Keratinocyte (primary cell): ENCODE data around the gene RITA1. TPM values are rescaled to one million over a fixed set of nuclear protein-coding genes. Genes with fewer than 3 reads are reported as not detected.

ENCODE experiments used
- DNase-seq: peaks from one replicate; pipeline ENCODE4 v3.0.0-alpha.2; 2011; ENCODE audit warnings: low read depth, missing footprints, low spot score
- FAIRE-seq: peaks from 2 replicates; lab custom pipeline; 2011; peaks lifted over from hg19 to GRCh38; lab: Jason Lieb, UNC
- H2AFZ ChIP-seq: 2 replicates; pipeline ENCODE4 v1.6.0; 2012; ENCODE audit warnings: low read length, control low read depth, inconsistent platforms; ENCODE audit not compliant: control insufficient read depth
- H3K27ac ChIP-seq: 2 replicates; pipeline ENCODE4 v1.5.1; 2011; ENCODE audit warnings: low read length; ENCODE audit not compliant: control insufficient read depth, insufficient read depth
- H3K27me3 ChIP-seq: 3 replicates; pipeline ENCODE4 v1.6.0; 2011; ENCODE audit warnings: low read length; ENCODE audit not compliant: control insufficient read depth, insufficient read depth; ENCODE audit errors: extremely low read depth
- H3K36me3 ChIP-seq, 2 experiments: 2 replicates in 1 of 2; 3 replicates in 1 of 2; pipeline ENCODE4 v1.5.1; 2011; ENCODE audit warnings: low read length in 2 of 2, mild to moderate bottlenecking in 1 of 2; ENCODE audit not compliant: control insufficient read depth in 2 of 2, insufficient read depth in 2 of 2; ENCODE audit errors: extremely low read depth in 1 of 2
- H3K4me1 ChIP-seq: 3 replicates; pipeline ENCODE4 v1.5.1; 2011; ENCODE audit warnings: low read length; ENCODE audit not compliant: control insufficient read depth, insufficient read depth; ENCODE audit errors: extremely low read depth
- H3K4me2 ChIP-seq: 3 replicates; pipeline ENCODE4 v1.6.0; 2011; ENCODE audit warnings: low read depth, low read length; ENCODE audit not compliant: control insufficient read depth, insufficient read depth; ENCODE audit errors: extremely low read depth
- H3K4me3 ChIP-seq, 3 experiments: fragments of 200-600 bp in 1 of 3; sonication (generic) in 1 of 3; 2 replicates in 2 of 3; 3 replicates in 1 of 3; pipeline ENCODE4 v1.5.1; 2011 to 2016; ENCODE audit warnings: low read length in 3 of 3, mild to moderate bottlenecking in 3 of 3, control low read depth in 2 of 3, inconsistent platforms in 1 of 3, low read depth in 1 of 3, mixed read lengths in 1 of 3, mixed run types in 1 of 3, moderate library complexity in 1 of 3; ENCODE audit not compliant: control insufficient read depth in 2 of 3, insufficient read depth in 2 of 3; ENCODE audit errors: extremely low read depth in 1 of 3
- H3K79me2 ChIP-seq: 2 replicates; pipeline ENCODE4 v1.6.0; 2012; ENCODE audit warnings: low read length; ENCODE audit not compliant: control insufficient read depth, insufficient read depth
- H3K9ac ChIP-seq: 3 replicates; pipeline ENCODE4 v1.6.0; 2011; ENCODE audit warnings: low read length; ENCODE audit not compliant: control insufficient read depth, insufficient read depth; ENCODE audit errors: extremely low read depth
- H3K9me1 ChIP-seq: 3 replicates; pipeline ENCODE4 v1.6.0; 2011; ENCODE audit warnings: low read length; ENCODE audit not compliant: control insufficient read depth, insufficient read depth; ENCODE audit errors: extremely low read depth
- H3K9me3 ChIP-seq: 2 replicates; pipeline ENCODE4 v1.5.1; 2012; ENCODE audit warnings: low read depth, low read length; ENCODE audit not compliant: control insufficient read depth
- H4K20me1 ChIP-seq: 3 replicates; pipeline ENCODE4 v1.6.0; 2011; ENCODE audit warnings: low read length; ENCODE audit not compliant: control insufficient read depth, insufficient read depth; ENCODE audit errors: extremely low read depth
- EZH2 ChIP-seq: IDR thresholded peaks from one replicate; pipeline ENCODE4 v1.6.1; 2012; ENCODE audit warnings: inconsistent platforms, mild to moderate bottlenecking, low read length, moderate library complexity
- dilution Hi-C: fragments of 300-500 bp; cut with MboI; formaldehyde crosslinking; loops from one replicate; pipeline ENCODE4 v1.7.0; 2020; ENCODE audit warnings: low sequenced_read_pairs; ENCODE audit not compliant: extremely low pct_ligation_motif_present
- polyA plus RNA-seq, 5 experiments: library from polyadenylated mRNA; depleted of rRNA in 3 of 5; stranded (reverse) in 3 of 5; stranded (forward) in 1 of 5; unstranded in 1 of 5; fragments of >200 nt; gene quantifications; 1 replicate in 1 of 5; 2 replicates in 3 of 5; 3 replicates in 1 of 5; pipeline versions ENCODE4 v1.2.1 to v1.2.3, GENCODE V29; 2011 to 2012; ENCODE audit warnings: missing spikeins in 2 of 5, low read depth in 1 of 5, low replicate concordance in 1 of 5
- TF ChIP-seq, protein P1 (sequence below), 3 experiments: IDR thresholded peaks in 1 of 3; conservative IDR thresholded peaks in 1 of 3; optimal IDR thresholded peaks in 1 of 3; 2 replicates in 2 of 3; 3 replicates in 1 of 3; pipeline versions ENCODE3 to v1.5.1; 2011; ENCODE audit warnings: low read length in 3 of 3, mild to moderate bottlenecking in 3 of 3, moderate library complexity in 2 of 3, control low read depth in 1 of 3, inconsistent platforms in 1 of 3; ENCODE audit not compliant: insufficient read depth in 2 of 3; ENCODE audit errors: extremely low read depth in 1 of 3

Gene RITA1
- polyA plus RNA-seq, 1 donor (not counting 4 experiments of a cell fraction or from before 2014, with no cell fraction given): 11.8 TPM

DNA sequence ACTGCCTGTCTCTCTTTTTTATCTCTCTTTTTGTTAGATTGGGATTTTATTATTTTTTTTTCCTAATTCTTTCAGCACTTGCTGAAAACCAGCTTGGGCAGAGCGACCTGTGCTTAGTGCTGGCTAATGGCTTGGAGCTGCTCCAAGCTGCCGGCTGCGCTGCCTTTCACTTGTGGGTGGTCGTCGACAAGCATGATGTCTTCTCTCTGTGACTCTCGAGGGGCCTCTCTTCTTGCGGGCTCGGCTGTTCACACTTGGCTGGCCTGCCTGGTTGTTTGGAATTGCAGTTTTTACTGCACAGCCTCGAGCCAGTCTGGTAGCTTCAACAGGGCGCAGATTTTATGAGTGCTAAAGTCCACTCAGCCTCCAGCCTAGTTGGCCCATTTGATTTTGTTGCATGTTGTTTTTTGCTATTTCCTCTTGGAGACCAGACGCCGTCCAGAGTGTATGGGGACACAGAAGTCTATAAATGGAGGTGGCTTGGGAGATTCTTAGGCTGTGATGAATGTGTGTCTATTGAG lies 54.4 kb downstream of the RITA1 start:
- Histone ChIP-seq H3K4me1 (peaks cover 43% of the 10 kb centered on the region), H3K36me3 (no peaks in the 10 kb centered on the region), H3K4me2 (no peak overlapping the region), H3K27ac (no peak overlapping the region), H3K79me2 (no peaks in the 10 kb centered on the region), H3K9ac (no peak overlapping the region), H3K4me3 (no peak overlapping the region), H3K9me1 (no peaks in the 10 kb centered on the region), H4K20me1 (no peaks in the 10 kb centered on the region), H2AFZ (no peak overlapping the region), H3K9me3 (no peaks in the 10 kb centered on the region), H3K27me3 (no peaks in the 10 kb centered on the region)
- DNase-seq (no peak), FAIRE-seq (no peak)
- dilution Hi-C loops: no loop called here
- no peak for TF ChIP-seq EZH2
- TF ChIP-seq, protein P1, sequence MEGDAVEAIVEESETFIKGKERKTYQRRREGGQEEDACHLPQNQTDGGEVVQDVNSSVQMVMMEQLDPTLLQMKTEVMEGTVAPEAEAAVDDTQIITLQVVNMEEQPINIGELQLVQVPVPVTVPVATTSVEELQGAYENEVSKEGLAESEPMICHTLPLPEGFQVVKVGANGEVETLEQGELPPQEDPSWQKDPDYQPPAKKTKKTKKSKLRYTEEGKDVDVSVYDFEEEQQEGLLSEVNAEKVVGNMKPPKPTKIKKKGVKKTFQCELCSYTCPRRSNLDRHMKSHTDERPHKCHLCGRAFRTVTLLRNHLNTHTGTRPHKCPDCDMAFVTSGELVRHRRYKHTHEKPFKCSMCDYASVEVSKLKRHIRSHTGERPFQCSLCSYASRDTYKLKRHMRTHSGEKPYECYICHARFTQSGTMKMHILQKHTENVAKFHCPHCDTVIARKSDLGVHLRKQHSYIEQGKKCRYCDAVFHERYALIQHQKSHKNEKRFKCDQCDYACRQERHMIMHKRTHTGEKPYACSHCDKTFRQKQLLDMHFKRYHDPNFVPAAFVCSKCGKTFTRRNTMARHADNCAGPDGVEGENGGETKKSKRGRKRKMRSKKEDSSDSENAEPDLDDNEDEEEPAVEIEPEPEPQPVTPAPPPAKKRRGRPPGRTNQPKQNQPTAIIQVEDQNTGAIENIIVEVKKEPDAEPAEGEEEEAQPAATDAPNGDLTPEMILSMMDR (optimal IDR thresholded peaks at IDR 0.05 in 1 of 3, IDR thresholded peaks at IDR 0.05 in 1 of 3, conservative IDR thresholded peaks at IDR 0.05 in 1 of 3; ENCODE audit: extremely low read depth in 1 of 3, insufficient read depth in 2 of 3, low read length in 3 of 3): no peak

DNA sequence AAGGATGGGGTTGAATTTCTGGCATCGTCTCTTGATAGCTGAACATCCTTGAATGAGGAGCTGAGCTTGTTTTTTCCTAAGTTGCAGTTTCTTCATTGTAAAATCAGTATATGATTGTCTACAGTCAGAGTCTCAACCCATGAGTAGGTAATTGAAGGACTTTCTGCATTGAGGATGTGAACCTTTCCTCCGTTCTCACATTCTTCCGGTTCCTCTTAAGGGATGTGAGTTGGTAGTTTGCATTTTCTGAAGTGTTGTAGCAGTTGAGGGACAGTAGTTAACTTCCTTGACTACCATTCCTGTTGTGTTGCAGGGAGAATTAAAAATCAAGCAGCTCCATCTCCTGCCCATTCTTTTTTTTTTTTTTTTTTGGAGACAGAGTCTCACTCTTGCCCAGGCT lies 54.9 kb downstream of the RITA1 start:
- H3K27ac ChIP-seq: peak overlapping the region; percentile 94
- H3K36me3 ChIP-seq: no peaks in the 10 kb centered on the region
- dilution Hi-C loops: no loop called here
- TF ChIP-seq, protein P1 (optimal IDR thresholded peaks at IDR 0.05 in 1 of 3, IDR thresholded peaks at IDR 0.05 in 1 of 3, conservative IDR thresholded peaks at IDR 0.05 in 1 of 3; ENCODE audit: extremely low read depth in 1 of 3, insufficient read depth in 2 of 3, low read length in 3 of 3): no peak
- no peak for TF ChIP-seq EZH2
- peaks cover 44% of the 10 kb centered on the region for H3K4me1 ChIP-seq
- H3K79me2 ChIP-seq: no peaks in the 10 kb centered on the region
- H4K20me1 ChIP-seq: no peaks in the 10 kb centered on the region
- no peaks in the 10 kb centered on the region for H3K27me3 ChIP-seq
- DNase-seq: no peak
- FAIRE-seq: no peak
- H3K4me2 ChIP-seq: no peak overlapping the region
- H3K4me3 ChIP-seq: no peak overlapping the region
- H3K9me3 ChIP-seq: no peaks in the 10 kb centered on the region
- H3K9me1 ChIP-seq: no peaks in the 10 kb centered on the region
- H3K9ac ChIP-seq: no peak overlapping the region
- H2AFZ ChIP-seq: no peak overlapping the region
